Mononuclear cell (primary cell): ENCODE data around the gene PRORP. TPM values are rescaled to one million over a fixed set of nuclear protein-coding genes. Genes with fewer than 3 reads are reported as not detected.
A peak's percentile ranks its signal among the peaks of the same experiment; 100 is the strongest.
"Not testable (repeated sequence)": the region's sequence is repeated elsewhere in the genome, so short reads cannot be mapped to it uniquely, and the experiment has no call there.

Source experiments
- H3K27me3 ChIP-seq: 2 replicates; pipeline ENCODE4 v1.6.0; 2011; ENCODE audit warnings: low read length, control low read depth; ENCODE audit not compliant: insufficient read depth
- H3K4me1 ChIP-seq: 2 replicates; pipeline ENCODE4 v1.5.1; 2011; ENCODE audit warnings: mild to moderate bottlenecking, low read length, control low read depth; ENCODE audit not compliant: insufficient read depth
- H3K4me3 ChIP-seq: 2 replicates; pipeline ENCODE4 v1.5.1; 2011; ENCODE audit warnings: mild to moderate bottlenecking, low read length, moderate library complexity
- H3K9me3 ChIP-seq: 2 replicates; pipeline ENCODE4 v1.5.1; 2011; ENCODE audit warnings: low read depth, mild to moderate bottlenecking, control low read depth, low read length
- total RNA-seq: library from RNA; depleted of rRNA; stranded (reverse); fragments of >200 nt; gene quantifications from one replicate; pipeline ENCODE4 v1.2.3, GENCODE V29; 2012

The PRORP gene
- total RNA-seq, 1 donor: 36.8 TPM

- no peaks in the 10 kb centered on the region for H3K9me3 ChIP-seq
- no peaks in the 10 kb centered on the region for H3K27me3 ChIP-seq
- peak overlapping the region; percentile 78 for H3K4me3 ChIP-seq
- H3K4me1 ChIP-seq: peaks cover 58% of the 10 kb centered on the region
Observed at GRCh38 chr14:35121026-35121886, 1.1 kb upstream of the PRORP start.

DNA sequence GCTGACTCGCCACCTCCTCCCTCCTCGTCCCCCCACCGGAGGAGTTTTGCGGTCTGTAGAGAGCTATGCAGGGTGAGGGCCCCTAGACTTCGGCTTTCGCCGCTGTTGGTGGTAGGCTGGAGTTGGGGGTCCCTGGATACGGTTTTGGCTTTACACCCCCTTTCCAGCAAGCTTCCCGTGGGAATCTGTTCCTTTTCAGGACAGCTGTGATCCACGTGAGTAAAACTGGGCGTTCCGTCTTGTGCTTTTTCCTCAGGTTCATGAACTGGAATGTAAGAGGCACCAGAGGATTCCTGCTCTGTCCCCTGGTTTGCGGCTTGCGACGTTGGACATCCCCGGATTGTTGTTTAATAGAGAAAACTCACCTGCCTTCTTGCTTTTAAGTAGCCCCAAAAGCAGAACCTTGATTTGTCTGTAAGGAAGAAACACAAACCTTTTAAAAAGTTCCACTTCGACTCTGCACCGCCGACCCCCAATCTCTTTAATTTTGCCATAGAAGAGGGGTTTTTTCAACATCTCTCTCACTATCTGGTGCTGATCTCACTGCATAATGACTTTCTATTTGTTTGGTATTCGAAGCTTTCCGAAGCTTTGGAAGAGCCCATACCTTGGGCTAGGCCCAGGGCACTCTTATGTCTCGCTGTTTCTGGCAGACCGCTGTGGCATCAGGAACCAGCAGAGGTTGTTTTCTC is 490 bp downstream of the PRORP start:
- no peaks in the 10 kb centered on the region for H3K9me3 ChIP-seq
- H3K4me3 ChIP-seq: peak overlapping the region; percentile 78
- H3K27me3 ChIP-seq: no peaks in the 10 kb centered on the region
- peaks cover 54% of the 10 kb centered on the region for H3K4me1 ChIP-seq

DNA sequence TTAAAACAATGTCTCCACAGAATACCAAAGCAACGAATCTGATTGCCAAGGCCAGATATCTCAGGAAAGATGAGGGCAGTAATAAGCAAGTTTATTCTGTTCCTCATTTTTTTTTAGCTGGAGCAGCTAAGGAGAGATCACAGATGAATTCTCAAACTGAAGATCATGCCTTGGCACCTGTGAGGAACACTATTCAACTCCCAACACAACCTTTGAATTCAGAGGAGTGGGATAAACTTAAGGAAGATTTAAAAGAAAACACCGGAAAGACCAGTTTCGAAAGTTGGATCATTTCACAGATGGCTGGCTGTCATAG is 994 bp downstream of the PRORP start:
- peak overlapping the region; percentile 78 for H3K4me3 ChIP-seq

DNA sequence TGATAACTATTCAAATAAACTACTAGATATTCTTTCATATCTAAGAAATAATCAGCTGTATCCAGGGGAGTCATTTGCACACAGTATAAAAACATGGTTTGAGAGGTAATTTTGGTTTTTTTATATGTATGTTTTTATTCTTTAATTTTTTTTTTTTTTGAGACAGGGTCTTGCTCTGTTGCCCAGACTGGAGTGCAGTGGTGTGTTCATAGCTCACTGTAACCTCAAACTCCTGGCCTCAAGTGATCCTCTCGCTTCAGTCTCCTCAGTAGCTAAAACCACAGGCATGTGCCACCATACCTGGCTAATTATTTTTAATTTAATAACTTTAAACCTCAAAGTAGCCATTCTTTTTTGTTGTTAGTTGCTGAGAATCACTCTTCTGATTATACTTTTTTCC is 1.8 kb downstream of the PRORP start:
- no peak overlapping the region for H3K4me3 ChIP-seq
- no peaks in the 10 kb centered on the region for H3K9me3 ChIP-seq
- H3K27me3 ChIP-seq: no peaks in the 10 kb centered on the region
- H3K4me1 ChIP-seq: peaks cover 47% of the 10 kb centered on the region

More for the DNA sequence above, 994 bp downstream of the PRORP start:
- H3K27me3 ChIP-seq: no peaks in the 10 kb centered on the region
- H3K4me1 ChIP-seq: peaks cover 54% of the 10 kb centered on the region
- H3K9me3 ChIP-seq: no peaks in the 10 kb centered on the region

- H3K4me1 ChIP-seq: peaks cover 20% of the 10 kb centered on the region
- no peaks in the 10 kb centered on the region for H3K9me3 ChIP-seq
- no peaks in the 10 kb centered on the region for H3K27me3 ChIP-seq
- no peak overlapping the region for H3K4me3 ChIP-seq
Observed at GRCh38 chr14:35133542-35134328, 11.4 kb downstream of the PRORP start.

GRCh38 chr14:35134329-35135123 is 12.2 kb downstream of the PRORP start:
- Histone ChIP-seq H3K4me1 (peaks cover 20% of the 10 kb centered on the region), H3K9me3 (no peaks in the 10 kb centered on the region), H3K4me3 (no peak overlapping the region), H3K27me3 (no peaks in the 10 kb centered on the region)

- no peaks in the 10 kb centered on the region for H3K27me3 ChIP-seq
- no peak overlapping the region for H3K4me3 ChIP-seq
- no peaks in the 10 kb centered on the region for H3K9me3 ChIP-seq
- H3K4me1 ChIP-seq: peaks cover 20% of the 10 kb centered on the region
Observed at GRCh38 chr14:35138585-35138984, 16.2 kb downstream of the PRORP start.

GRCh38 chr14:35140718-35141581 is 18.6 kb downstream of the PRORP start:
- H3K4me3 ChIP-seq: no peak overlapping the region
- H3K4me1 ChIP-seq: peaks cover 10% of the 10 kb centered on the region
- H3K27me3 ChIP-seq: no peaks in the 10 kb centered on the region

GRCh38 chr14:35144029-35144428 is 21.7 kb downstream of the PRORP start:
- no peaks in the 10 kb centered on the region for H3K4me1 ChIP-seq
- H3K4me3 ChIP-seq: no peak overlapping the region
- H3K27me3 ChIP-seq: no peaks in the 10 kb centered on the region
- no peaks in the 10 kb centered on the region for H3K9me3 ChIP-seq

More at GRCh38 chr14:35140718-35141581, 18.6 kb downstream of the PRORP start:
- no peaks in the 10 kb centered on the region for H3K9me3 ChIP-seq

DNA sequence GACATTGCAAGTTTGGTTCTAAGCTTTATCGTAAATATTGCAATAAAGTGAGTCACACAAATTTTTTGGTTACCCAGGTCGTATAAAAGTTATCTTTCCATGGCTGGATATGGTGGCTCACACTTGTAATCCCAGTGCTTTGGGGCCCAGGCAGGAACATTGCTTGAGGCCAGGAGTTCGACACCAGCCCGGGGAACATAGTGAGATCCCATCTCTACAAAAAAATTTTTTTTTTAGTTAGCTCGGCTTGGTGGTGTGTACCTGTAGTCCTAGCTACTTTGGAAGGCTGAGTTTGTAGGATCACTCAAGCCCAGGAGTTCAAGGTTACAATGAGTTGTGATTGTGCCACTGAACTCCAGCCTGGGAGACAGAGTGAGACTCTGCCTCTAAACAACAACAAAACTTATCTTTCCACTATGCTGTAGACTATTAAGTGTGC is 24.4 kb downstream of the PRORP start:
- Histone ChIP-seq H3K4me3 (no peak overlapping the region), H3K27me3 (no peaks in the 10 kb centered on the region), H3K9me3 (no peaks in the 10 kb centered on the region), H3K4me1 (no peaks in the 10 kb centered on the region)

GRCh38 chr14:35147186-35147585 is 24.8 kb downstream of the PRORP start:
- Histone ChIP-seq H3K4me1 (no peaks in the 10 kb centered on the region), H3K4me3 (no peak overlapping the region), H3K9me3 (no peaks in the 10 kb centered on the region), H3K27me3 (no peaks in the 10 kb centered on the region)

GRCh38 chr14:35147711-35148110 is 25.4 kb downstream of the PRORP start:
- Histone ChIP-seq H3K9me3 (no peaks in the 10 kb centered on the region), H3K27me3 (no peaks in the 10 kb centered on the region), H3K4me1 (no peaks in the 10 kb centered on the region), H3K4me3 (no peak overlapping the region)

DNA sequence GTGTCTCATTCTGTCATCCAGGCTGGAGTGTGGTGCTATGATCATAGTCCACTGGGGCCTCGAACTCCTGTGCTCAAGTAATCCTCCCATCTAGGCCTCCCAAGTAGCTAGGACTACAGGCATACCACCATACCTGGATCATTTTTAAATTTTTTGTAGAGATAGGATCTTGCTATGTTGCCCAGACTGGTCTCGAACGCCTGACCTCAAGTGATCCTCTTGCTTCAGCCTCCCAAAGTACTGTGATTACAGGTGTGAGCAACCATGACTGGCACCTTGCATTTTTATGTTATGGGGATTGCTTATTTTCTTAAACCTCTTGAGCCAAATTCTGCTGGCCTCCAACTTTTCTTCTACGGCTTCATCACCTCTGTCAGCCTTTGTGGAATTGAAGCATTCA is 26.9 kb downstream of the PRORP start:
- Histone ChIP-seq H3K9me3 (no peaks in the 10 kb centered on the region), H3K4me1 (no peaks in the 10 kb centered on the region), H3K4me3 (no peak overlapping the region), H3K27me3 (no peaks in the 10 kb centered on the region)

- not testable (repeated sequence) for H3K4me3 ChIP-seq, H3K9me3 ChIP-seq, H3K4me1 ChIP-seq, H3K27me3 ChIP-seq
Observed at GRCh38 chr14:35152531-35152930, 30.2 kb downstream of the PRORP start.
